IMR-90 (cell line): ENCODE results near the gene PCARE. TPM values are rescaled to one million over a fixed set of nuclear protein-coding genes. Genes with fewer than 3 reads are reported as not detected.

ENCODE experiments used
- ATAC-seq: fragments of 200-7000 bp; cut with Tn5 transposase; 2 replicates; pipeline ENCODE4 v1.9.1; 2020; ENCODE audit warnings: low read depth, mild to moderate bottlenecking, moderate library complexity
- BruUV-seq: library from RNA; stranded (reverse); fragments of 400-500 nt; replicated peaks from 2 replicates; lab custom pipeline; 2021; lab: Mats Ljungman, UMichigan
- CTCF ChIA-PET: fragments of 300-600 bp; formaldehyde crosslinking; extraction: SDS; loops from one replicate; lab custom pipeline; 2021; ENCODE audit warnings: antibody characterized with exemption; lab: Yijun Ruan, JAX
- POLR2A ChIA-PET: fragments of 300-600 bp; sonication (Branson Sonifier 250); formaldehyde crosslinking; loops from one replicate; lab custom pipeline; 2022; ENCODE audit warnings: antibody characterized with exemption; ENCODE audit not compliant: unreplicated experiment; lab: Charles Lee
- DNase-seq: peaks from one replicate; pipeline ENCODE4 v3.0.0; 2013
- H2AFZ ChIP-seq: replicated peaks from 2 replicates; pipeline ENCODE3; 2013; ENCODE audit warnings: low read length, mild to moderate bottlenecking; ENCODE audit not compliant: poor library complexity
- H2AK5ac ChIP-seq: 2 replicates; pipeline ENCODE4 v1.6.1; 2013; ENCODE audit warnings: low read depth, low read length, inconsistent platforms
- H2AK9ac ChIP-seq: replicated peaks from 2 replicates; pipeline ENCODE3; 2013; ENCODE audit warnings: mild to moderate bottlenecking, low read depth, low read length, moderate library complexity; ENCODE audit not compliant: poor library complexity
- H2BK120ac ChIP-seq: 2 replicates; pipeline ENCODE4 v1.6.1; 2013; ENCODE audit warnings: low read depth, low read length, inconsistent platforms
- H2BK15ac ChIP-seq: 3 replicates; pipeline ENCODE4 v1.6.1; 2013; ENCODE audit warnings: low read depth, low read length, inconsistent platforms
- H2BK20ac ChIP-seq: 2 replicates; pipeline ENCODE4 v1.6.1; 2013; ENCODE audit warnings: low read depth, mild to moderate bottlenecking, inconsistent platforms, low read length, moderate library complexity
- H2BK5ac ChIP-seq: 2 replicates; pipeline ENCODE4 v1.6.1; 2013; ENCODE audit warnings: mild to moderate bottlenecking, low read depth, low read length, inconsistent platforms; ENCODE audit not compliant: poor library complexity, severe bottlenecking
- H3K14ac ChIP-seq: replicated peaks from 2 replicates; pipeline ENCODE4 v1.6.1; 2013; ENCODE audit warnings: low read depth, low read length, inconsistent platforms
- H3K18ac ChIP-seq: 2 replicates; pipeline ENCODE4 v1.6.1; 2013; ENCODE audit warnings: low read depth, low read length, control low read depth
- H3K23ac ChIP-seq: 2 replicates; pipeline ENCODE4 v1.6.1; 2013; ENCODE audit warnings: low read depth, low read length, inconsistent platforms
- H3K27ac ChIP-seq: 2 replicates; pipeline ENCODE4 v1.5.1; 2013; ENCODE audit warnings: mild to moderate bottlenecking, control low read depth, low read length; ENCODE audit not compliant: insufficient read depth
- H3K27me3 ChIP-seq: 2 replicates; pipeline ENCODE4 v1.6.1; 2013; ENCODE audit warnings: low read length; ENCODE audit not compliant: control insufficient read depth, insufficient read depth
- H3K36me3 ChIP-seq: 2 replicates; pipeline ENCODE4 v1.6.1; 2013; ENCODE audit warnings: low read length, mixed read lengths; ENCODE audit not compliant: control insufficient read depth, insufficient read depth
- H3K4ac ChIP-seq: 2 replicates; pipeline ENCODE4 v1.6.1; 2013; ENCODE audit warnings: low read depth, low read length, inconsistent platforms
- H3K4me1 ChIP-seq: 2 replicates; pipeline ENCODE4 v1.6.1; 2013; ENCODE audit warnings: low read length, mixed read lengths; ENCODE audit not compliant: control insufficient read depth, insufficient read depth
- H3K4me2 ChIP-seq: 2 replicates; pipeline ENCODE4 v1.6.1; 2013; ENCODE audit warnings: low read depth, mild to moderate bottlenecking, control low read depth, low read length, moderate library complexity
- H3K4me3 ChIP-seq: 2 replicates; pipeline ENCODE4 v1.5.1; 2013; ENCODE audit warnings: low read depth, mild to moderate bottlenecking, control low read depth, low read length, moderate library complexity; ENCODE audit not compliant: insufficient read depth
- H3K56ac ChIP-seq: 2 replicates; pipeline ENCODE4 v1.6.1; 2013; ENCODE audit warnings: low read length, inconsistent platforms; ENCODE audit not compliant: insufficient read depth; ENCODE audit errors: extremely low read depth
- H3K79me1 ChIP-seq, 2 experiments: 2 replicates each; pipeline ENCODE4 v1.6.1; 2013; ENCODE audit warnings: low read length in 2 of 2, inconsistent platforms in 1 of 2, low read depth in 1 of 2
- H3K9ac ChIP-seq: 2 replicates; pipeline ENCODE4 v1.6.1; 2013; ENCODE audit warnings: low read depth, low read length, control low read depth
- H3K9me1 ChIP-seq: 2 replicates; pipeline ENCODE4 v1.6.1; 2013; ENCODE audit warnings: low read length, inconsistent platforms; ENCODE audit not compliant: insufficient read depth
- H3K9me3 ChIP-seq: 2 replicates; pipeline ENCODE4 v1.6.1; 2013; ENCODE audit warnings: low read length; ENCODE audit not compliant: control insufficient read depth, insufficient read depth
- H4K20me1 ChIP-seq: 2 replicates; pipeline ENCODE4 v1.6.1; 2013; ENCODE audit warnings: low read length, inconsistent platforms; ENCODE audit not compliant: insufficient read depth
- H4K5ac ChIP-seq: 2 replicates; pipeline ENCODE4 v1.6.1; 2013; ENCODE audit warnings: mild to moderate bottlenecking, low read depth, low read length, control low read depth
- H4K8ac ChIP-seq, 2 experiments: 2 replicates each; pipeline ENCODE4 v1.6.1; 2013; ENCODE audit warnings: low read depth in 2 of 2, low read length in 2 of 2, control low read depth in 1 of 2, inconsistent platforms in 1 of 2
- H4K91ac ChIP-seq: 2 replicates; pipeline ENCODE4 v1.6.1; 2013; ENCODE audit warnings: low read depth, low read length, inconsistent platforms; ENCODE audit not compliant: insufficient read depth
- CEBPB ChIP-seq: IDR thresholded peaks from 2 replicates; pipeline ENCODE4 v1.6.1; 2012; ENCODE audit warnings: low read depth, low read length, improper control_type of control experiment
- CTCF ChIP-seq: conservative IDR thresholded peaks from 2 replicates; pipeline ENCODE4 v1.5.1; 2012; ENCODE audit warnings: mild to moderate bottlenecking, low read depth, low read length, improper control_type of control experiment
- NFE2L2 ChIP-seq: fragments of 150-350 bp; IDR thresholded peaks from 2 replicates; pipeline ENCODE4 v1.6.1; 2016; ENCODE audit warnings: low read depth, mild to moderate bottlenecking, low read length
- POLR2A ChIP-seq: IDR thresholded peaks from 2 replicates; pipeline ENCODE4 v1.6.1; 2012; ENCODE audit warnings: mild to moderate bottlenecking, low read depth, low read length
- RFX5 ChIP-seq: IDR thresholded peaks from 2 replicates; pipeline ENCODE4 v1.8.0; 2012; ENCODE audit warnings: low read depth, mild to moderate bottlenecking, low read length, moderate library complexity
- WGBS, 2 experiments: methylation state at CpG; one replicate each; pipeline versions ENCODE4 v1.1.5 to v1.1.7; 2013; ENCODE audit warnings: missing lambda C conversion rate in 2 of 2; ENCODE audit not compliant: insufficient read length in 1 of 2; ENCODE audit errors: extremely low coverage in 2 of 2; 5-methylcytosine and 5-hydroxymethylcytosine counted together
- dilution Hi-C: fragments of 300-500 bp; cut with HindIII; formaldehyde crosslinking; loops from one replicate; pipeline ENCODE4 v1.14.3; 2018; ENCODE audit warnings: low sequenced_read_pairs; ENCODE audit not compliant: unreplicated experiment
- in situ Hi-C: fragments of 300-500 bp; cut with MboI; formaldehyde crosslinking; loops from 3 replicates; pipeline ENCODE4 v1.14.3; 2019; ENCODE audit warnings: low sequenced_read_pairs, inconsistent platforms, mixed read lengths
- intact Hi-C: fragments of 100-400 bp; cut with micrococcal nuclease; formaldehyde crosslinking; loops from 2 replicates; pipeline ENCODE4 v1.10.0; 2022
- polyA plus RNA-seq, 3 experiments: library from polyadenylated mRNA; depleted of rRNA; stranded (reverse); fragments of >200 nt; gene quantifications; 2 replicates each; pipeline ENCODE4 v1.2.3, GENCODE V29; 2012; ENCODE audit warnings: low replicate concordance in 1 of 3
- total RNA-seq: library from RNA; depleted of rRNA; stranded (reverse); fragments of >200 nt; gene quantifications from 2 replicates; pipeline ENCODE4 v1.2.3, GENCODE V29; 2012
- TF ChIP-seq, protein P1 (sequence below): fragments of 150-350 bp; IDR thresholded peaks from 2 replicates; pipeline ENCODE4 v1.6.1; 2016; ENCODE audit warnings: low read depth, mild to moderate bottlenecking, low read length, moderate library complexity, borderline replicate concordance

PCARE gene
- total and polyA plus RNA-seq, 2 of the 4 experiments (the other 2 are of a cell fraction) = not detected

- Histone ChIP-seq H3K4me3 (no peak overlapping the region), H4K8ac (no peak overlapping the region), H4K91ac (no peak overlapping the region), H3K14ac (0 out of 2 replicates have a peak overlapping the region, but pooled peaks have one; percentile 4), H3K9me3 (no peaks in the 10 kb centered on the region), H2AFZ (no peak overlapping the region), H3K79me1 (no peaks in the 10 kb centered on the region), H3K23ac (no peak overlapping the region), H2BK20ac (peak overlapping the region; percentile 79), H2BK15ac (peak overlapping the region; percentile 25; the same call in 1 of the 3 replicates), H4K20me1 (no peaks in the 10 kb centered on the region), H3K4me1 (peaks cover 12% of the 10 kb centered on the region), H3K4ac (no peak overlapping the region), H3K18ac (no peak overlapping the region), H3K9me1 (no peaks in the 10 kb centered on the region; the same call in 1 of the 2 replicates), H3K27me3 (no peaks in the 10 kb centered on the region), H3K56ac (no peak overlapping the region), H3K9ac (no peak overlapping the region), H3K36me3 (no peaks in the 10 kb centered on the region), H2BK5ac (no peak overlapping the region), H2AK9ac (no peak overlapping the region), H3K4me2 (no peak overlapping the region), H3K27ac (no peak overlapping the region), H2AK5ac (peak overlapping the region; percentile 0; the same call in 1 of the 2 replicates), H4K5ac (no peak overlapping the region), H2BK120ac (peak overlapping the region; percentile 16; the same call in 1 of the 2 replicates)
- no peak for ATAC-seq
- no TSS peak for BruUV-seq
- TF ChIP-seq, protein P1, sequence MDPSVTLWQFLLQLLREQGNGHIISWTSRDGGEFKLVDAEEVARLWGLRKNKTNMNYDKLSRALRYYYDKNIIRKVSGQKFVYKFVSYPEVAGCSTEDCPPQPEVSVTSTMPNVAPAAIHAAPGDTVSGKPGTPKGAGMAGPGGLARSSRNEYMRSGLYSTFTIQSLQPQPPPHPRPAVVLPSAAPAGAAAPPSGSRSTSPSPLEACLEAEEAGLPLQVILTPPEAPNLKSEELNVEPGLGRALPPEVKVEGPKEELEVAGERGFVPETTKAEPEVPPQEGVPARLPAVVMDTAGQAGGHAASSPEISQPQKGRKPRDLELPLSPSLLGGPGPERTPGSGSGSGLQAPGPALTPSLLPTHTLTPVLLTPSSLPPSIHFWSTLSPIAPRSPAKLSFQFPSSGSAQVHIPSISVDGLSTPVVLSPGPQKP = no peak
- no peak for TF ChIP-seq CEBPB
- TF ChIP-seq POLR2A = no peak
- TF ChIP-seq CTCF = no peak
- no peak for TF ChIP-seq NFE2L2
- no peak for TF ChIP-seq RFX5
- no peak for DNase-seq
- ChIA-PET POLR2A (no interaction called here), CTCF (no interaction called here)
- intact Hi-C loops (no loop called here), in situ Hi-C loops (no loop called here), dilution Hi-C loops (no loop called here)
- no CpG with 5 or more reads among the region's 3 CpGs for WGBS, 2 experiments
These were observed 31.9 kb upstream of the PCARE start for GRCh38 chr2:29106256-29106655.
